ENCODE results near the gene ERBIN. TPM values are rescaled to one million over a fixed set of nuclear protein-coding genes. Genes with fewer than 3 reads are reported as not detected.

The ERBIN gene
- total RNA-seq, 1 experiment from 2014 or later = 27.1 TPM

GRCh38 chr5:66072031-66072430 lies 145.7 kb downstream of the ERBIN start:
- H3K4me3 Mint-ChIP-seq = no peak overlapping the region
- H3K27ac Mint-ChIP-seq = no peak overlapping the region
- ChIA-PET POLR2A (no interaction called here), CTCF (interaction anchor here (0.7 kb wide), 1 partner anchor 26 kb away, joined by 3 read pairs; no protein-coding TSS in a partner anchor)
- DNase-seq (ENCODE audit: low spot score) (no peak), ATAC-seq (no peak)
- H3K9me3 Mint-ChIP-seq = no peaks in the 10 kb centered on the region
- H3K36me3 Mint-ChIP-seq = peaks cover 4% of the 10 kb centered on the region
- no peaks in the 10 kb centered on the region for H3K4me1 Mint-ChIP-seq
- H3K27me3 Mint-ChIP-seq (ENCODE audit: low read depth) = no peaks in the 10 kb centered on the region
- no peak for TF ChIP-seq ATF6 (CRISPR knock-in tag; IDR thresholded peaks at IDR 0.05)
- TF ChIP-seq NR2C2 (CRISPR knock-in tag; IDR thresholded peaks at IDR 0.05) = no peak
- no peak for TF ChIP-seq ZNF532 (CRISPR knock-in tag; IDR thresholded peaks at IDR 0.05; ENCODE audit: borderline replicate concordance)
- TF ChIP-seq ZNF281 (CRISPR knock-in tag; IDR thresholded peaks at IDR 0.05) = no peak
- TF ChIP-seq, protein P1, sequence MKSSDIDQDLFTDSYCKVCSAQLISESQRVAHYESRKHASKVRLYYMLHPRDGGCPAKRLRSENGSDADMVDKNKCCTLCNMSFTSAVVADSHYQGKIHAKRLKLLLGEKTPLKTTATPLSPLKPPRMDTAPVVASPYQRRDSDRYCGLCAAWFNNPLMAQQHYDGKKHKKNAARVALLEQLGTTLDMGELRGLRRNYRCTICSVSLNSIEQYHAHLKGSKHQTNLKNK (CRISPR knock-in tag; IDR thresholded peaks at IDR 0.05) = no peak
- no peak for TF ChIP-seq GRHL2 (CRISPR knock-in tag; IDR thresholded peaks at IDR 0.05; ENCODE audit: insufficient replicate concordance, severe bottlenecking)
- TF ChIP-seq ZBTB21 (CRISPR knock-in tag; IDR thresholded peaks at IDR 0.05; ENCODE audit: borderline replicate concordance) = no peak
- TF ChIP-seq, protein P2, sequence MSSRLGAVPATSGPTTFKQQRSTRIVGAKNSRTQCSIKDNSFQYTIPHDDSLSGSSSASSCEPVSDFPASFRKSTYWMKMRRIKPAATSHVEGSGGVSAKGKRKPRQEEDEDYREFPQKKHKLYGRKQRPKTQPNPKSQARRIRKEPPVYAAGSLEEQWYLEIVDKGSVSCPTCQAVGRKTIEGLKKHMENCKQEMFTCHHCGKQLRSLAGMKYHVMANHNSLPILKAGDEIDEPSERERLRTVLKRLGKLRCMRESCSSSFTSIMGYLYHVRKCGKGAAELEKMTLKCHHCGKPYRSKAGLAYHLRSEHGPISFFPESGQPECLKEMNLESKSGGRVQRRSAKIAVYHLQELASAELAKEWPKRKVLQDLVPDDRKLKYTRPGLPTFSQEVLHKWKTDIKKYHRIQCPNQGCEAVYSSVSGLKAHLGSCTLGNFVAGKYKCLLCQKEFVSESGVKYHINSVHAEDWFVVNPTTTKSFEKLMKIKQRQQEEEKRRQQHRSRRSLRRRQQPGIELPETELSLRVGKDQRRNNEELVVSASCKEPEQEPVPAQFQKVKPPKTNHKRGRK (CRISPR knock-in tag; IDR thresholded peaks at IDR 0.05; ENCODE audit: borderline replicate concordance) = no peak
- no peak for TF ChIP-seq KAT7 (CRISPR knock-in tag; IDR thresholded peaks at IDR 0.05; ENCODE audit: borderline replicate concordance)
- TF ChIP-seq NR3C1 (CRISPR knock-in tag; conservative IDR thresholded peaks at IDR 0.05; ENCODE audit: low read depth) = no peak
- no peak for TF ChIP-seq JAZF1 (CRISPR knock-in tag; IDR thresholded peaks at IDR 0.05)
- no peak for TF ChIP-seq CREB1 (CRISPR knock-in tag; IDR thresholded peaks at IDR 0.05)
- TF ChIP-seq ZNF671 (CRISPR knock-in tag; IDR thresholded peaks at IDR 0.05) = no peak
- TF ChIP-seq USF2 (CRISPR knock-in tag; IDR thresholded peaks at IDR 0.05) = no peak
- TF ChIP-seq CBFB (CRISPR knock-in tag; IDR thresholded peaks at IDR 0.05; ENCODE audit: low read depth) = no peak
- no peak for TF ChIP-seq RORB (CRISPR knock-in tag; IDR thresholded peaks at IDR 0.05)

All from WTC11 (cell line).